ENCODE measurements around the gene METRNL.
"Not testable (repeated sequence)": the region's sequence is repeated elsewhere in the genome, so short reads cannot be mapped to it uniquely, and the experiment has no call there.

Gene METRNL

DNA sequence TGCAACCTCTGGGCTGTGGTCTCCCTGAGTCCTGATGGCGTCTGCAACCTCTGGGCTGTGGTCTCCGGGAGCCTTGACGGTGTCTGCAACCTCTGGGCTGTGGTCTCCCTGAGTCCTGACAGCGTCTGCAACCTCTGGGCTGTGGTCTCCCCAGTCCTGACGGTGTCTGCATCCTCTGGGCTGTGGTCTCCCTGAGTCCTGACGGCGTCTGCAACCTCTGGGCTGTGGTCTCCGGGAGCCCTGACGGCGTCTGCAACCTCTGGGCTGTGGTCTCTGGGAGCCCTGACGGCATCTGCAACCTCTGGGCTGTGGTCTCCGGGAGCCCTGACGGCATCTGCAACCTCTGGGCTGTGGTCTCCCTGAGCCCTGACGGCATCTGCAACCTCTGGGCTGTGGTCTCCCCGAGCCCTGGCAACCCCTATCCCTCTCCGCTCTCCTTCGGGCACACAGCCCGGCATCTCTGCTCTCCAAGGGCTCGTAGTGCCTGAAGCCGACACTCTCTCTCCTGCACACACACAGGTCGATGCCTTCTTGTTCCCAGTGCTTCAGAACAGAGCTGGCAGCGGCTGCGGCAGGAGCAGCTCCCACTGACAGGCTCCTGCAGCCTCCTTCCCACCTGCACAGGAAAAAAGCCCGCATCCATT lies 45.6 kb downstream of the METRNL start:
- DNase-seq = no peak

DNA sequence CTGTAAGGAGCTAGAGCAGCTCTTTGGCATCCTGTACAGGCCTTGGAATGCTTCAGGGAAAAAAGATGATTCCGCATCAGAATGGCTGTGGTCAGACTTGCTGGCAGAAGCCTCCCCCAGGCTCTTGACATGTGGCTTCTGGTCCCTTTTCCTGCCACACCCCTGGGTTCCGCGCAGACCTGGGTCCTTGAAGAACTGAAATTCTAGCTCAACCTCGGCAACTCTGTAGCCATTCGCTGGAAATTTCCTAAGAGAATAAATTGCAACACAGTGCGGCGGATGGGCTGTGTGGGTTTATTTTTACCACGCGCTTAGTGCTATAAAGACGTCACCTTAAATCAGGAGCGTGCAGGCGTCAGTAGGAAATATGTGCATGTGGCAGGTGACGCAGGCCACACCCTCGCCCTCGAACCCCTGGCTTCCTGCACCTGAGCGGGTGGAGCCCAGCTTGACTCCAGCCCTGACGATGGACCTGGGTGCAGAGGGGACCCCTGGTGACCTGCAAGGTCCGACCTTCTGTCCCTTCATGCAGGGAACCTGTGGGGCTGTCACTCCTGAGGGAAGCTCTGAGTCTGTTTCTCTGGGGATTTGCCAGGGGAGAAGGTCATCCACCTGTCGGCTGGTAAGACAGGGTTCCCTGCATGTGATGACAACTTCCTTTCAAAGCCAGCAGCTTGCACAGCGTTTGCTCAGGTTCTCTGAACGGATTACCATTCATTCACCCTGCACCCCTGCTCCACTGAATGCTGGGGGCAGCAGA lies 46.3 kb downstream of the METRNL start:
- DNase-seq = peak; percentile 85

DNA sequence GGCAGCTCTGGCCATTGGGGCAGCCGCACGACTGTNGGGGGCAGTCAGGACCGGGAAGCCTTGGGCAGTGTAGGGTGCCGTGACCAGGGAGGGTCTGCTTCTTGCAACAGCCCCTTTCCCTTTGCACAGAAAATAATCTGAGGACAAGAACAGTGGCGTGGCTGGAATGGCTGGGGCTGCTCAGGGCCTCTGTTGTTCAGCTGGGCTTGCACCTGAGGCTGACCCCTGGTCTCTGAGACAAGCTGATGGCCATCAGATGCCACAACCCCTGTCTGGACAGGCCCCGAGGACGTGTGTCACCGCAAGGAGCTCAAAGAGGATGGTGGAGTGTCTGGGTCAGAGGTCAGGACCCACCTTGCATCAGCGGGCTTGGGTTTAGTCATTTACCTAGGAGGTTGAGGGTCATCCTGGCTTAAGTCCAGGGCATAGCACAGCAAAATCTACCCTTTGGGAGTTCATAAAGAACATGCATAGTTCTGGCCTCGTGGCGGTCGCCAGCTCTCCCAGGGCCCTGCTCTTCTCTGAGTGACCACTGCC lies 46.9 kb downstream of the METRNL start:
- no peak for DNase-seq

- DNase-seq = no peak
These were observed 48.2 kb downstream of the METRNL start for GRCh38 chr17:83127431-83128160.

GRCh38 chr17:83128306-83129240 lies 49.2 kb downstream of the METRNL start:
- DNase-seq = no peak

GRCh38 chr17:83129676-83130075 lies 50.3 kb downstream of the METRNL start:
- no peak for DNase-seq

DNA sequence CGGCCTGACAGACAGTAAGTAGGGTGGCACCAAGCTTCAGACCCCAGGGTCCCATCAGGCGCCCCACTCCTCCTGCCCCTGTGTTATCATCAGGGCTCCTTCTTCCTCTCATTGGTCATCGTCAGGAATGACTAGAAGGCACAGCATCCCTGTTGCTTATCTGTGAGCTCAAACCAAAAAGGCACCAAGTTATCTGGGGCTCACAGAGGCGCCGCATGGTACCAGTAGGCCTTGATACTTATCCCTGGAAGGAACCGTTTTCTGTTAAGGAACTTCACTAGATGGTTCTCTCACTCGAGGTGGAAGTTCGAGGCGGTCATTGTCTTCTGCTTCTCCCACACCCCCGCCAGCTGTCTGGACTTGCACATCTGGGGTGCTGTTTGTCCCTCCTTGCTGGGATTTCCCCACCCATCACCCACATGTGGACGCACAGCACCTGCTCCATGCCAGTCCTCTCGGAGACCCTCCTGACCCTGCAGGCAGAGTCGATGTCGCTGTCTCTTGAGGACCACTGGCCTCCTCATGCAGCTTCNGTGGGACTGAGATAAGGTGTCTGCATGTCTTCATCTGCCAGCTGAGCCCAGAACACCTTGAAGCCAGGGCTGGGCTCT lies 52.1 kb downstream of the METRNL start:
- peak; percentile 11 for DNase-seq

- DNase-seq = no peak
These were observed 53.1 kb downstream of the METRNL start for GRCh38 chr17:83132251-83133081.

- DNase-seq = no peak
These were observed 54.1 kb downstream of the METRNL start for GRCh38 chr17:83133302-83134121.

GRCh38 chr17:83134456-83134855 lies 55.0 kb downstream of the METRNL start:
- not testable (repeated sequence) for DNase-seq

DNA sequence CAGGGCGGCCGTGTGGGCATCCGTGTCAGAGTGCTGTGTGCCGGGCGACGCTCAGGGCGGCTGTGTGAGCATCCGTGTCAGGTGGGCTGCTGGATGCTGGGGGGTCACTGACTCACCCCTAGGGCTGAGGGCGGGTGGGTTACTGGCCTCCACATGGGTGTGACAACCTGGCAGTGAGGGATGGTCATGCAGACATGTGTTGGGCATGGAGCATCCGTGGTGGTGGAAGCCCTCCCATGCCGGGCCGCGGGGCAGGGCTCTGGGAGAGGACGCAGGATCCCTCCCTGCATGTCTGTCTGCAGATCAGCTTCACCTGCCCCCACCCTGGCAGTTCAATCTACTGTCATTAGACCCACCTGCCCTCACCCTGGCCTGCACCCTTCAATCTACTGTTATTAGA lies 56.3 kb downstream of the METRNL start:
- no peak for DNase-seq

DNA sequence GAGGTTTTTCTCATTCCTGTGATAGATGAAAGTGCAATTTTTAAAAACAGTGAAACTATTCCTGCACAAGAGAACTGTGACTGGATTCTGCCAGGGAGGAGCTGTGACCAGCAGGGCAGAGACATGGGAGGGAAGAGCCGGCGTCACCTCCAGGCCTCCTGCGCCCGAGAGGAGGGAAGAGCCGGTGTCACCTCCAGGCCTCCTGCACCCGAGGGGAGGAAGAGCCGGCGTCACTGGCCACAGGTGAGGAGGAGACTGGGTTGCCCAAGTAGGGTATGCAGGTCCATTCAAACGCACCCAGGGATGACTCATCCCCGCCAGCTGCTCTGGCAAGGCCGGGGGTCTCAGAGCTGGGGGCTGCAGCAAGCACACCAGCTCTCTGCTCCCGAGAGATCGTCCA lies 56.7 kb downstream of the METRNL start:
- DNase-seq = no peak

DNA sequence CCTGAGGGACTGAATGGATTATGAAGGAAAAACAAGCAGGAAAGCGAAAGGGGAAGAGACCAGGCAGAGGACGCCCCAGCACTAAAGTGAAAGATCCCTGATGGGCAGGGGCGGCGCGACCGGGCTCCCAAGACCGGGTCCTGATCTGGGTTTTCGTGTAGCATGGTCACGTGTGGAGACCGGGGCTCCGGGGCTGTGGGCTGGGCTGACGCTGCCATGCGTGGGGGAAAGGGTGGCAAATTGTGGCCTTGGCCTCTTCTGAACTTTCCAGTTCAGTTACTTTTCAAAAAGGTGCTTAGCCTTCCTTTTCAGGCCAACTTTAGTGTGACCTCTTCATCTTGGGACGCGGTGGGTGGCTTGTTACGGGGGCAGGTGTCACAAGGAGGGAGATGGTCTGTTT lies 57.5 kb downstream of the METRNL start:
- no peak for DNase-seq

- no peak for DNase-seq
These were observed 58.1 kb downstream of the METRNL start for GRCh38 chr17:83137523-83137922.

DNA sequence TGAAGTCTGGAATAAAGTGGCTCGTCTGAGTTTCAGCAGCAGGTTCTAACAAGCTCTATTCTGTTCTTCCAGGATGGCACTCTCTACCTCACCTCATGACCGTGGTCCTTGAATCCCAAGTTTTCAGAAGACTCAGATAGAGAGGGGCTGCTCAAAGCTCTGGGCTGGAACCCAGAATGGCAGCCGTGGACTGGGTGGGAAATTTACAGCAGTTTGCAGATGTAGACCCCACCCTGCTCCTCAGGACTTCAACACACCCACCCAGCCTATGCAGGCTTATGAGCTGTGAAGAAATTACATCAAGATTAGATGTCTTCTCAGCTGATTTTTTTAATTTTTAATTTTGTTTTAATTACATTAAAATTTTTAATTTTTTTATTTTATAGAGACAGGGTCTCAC lies 59.4 kb downstream of the METRNL start:
- DNase-seq = no peak

DNA sequence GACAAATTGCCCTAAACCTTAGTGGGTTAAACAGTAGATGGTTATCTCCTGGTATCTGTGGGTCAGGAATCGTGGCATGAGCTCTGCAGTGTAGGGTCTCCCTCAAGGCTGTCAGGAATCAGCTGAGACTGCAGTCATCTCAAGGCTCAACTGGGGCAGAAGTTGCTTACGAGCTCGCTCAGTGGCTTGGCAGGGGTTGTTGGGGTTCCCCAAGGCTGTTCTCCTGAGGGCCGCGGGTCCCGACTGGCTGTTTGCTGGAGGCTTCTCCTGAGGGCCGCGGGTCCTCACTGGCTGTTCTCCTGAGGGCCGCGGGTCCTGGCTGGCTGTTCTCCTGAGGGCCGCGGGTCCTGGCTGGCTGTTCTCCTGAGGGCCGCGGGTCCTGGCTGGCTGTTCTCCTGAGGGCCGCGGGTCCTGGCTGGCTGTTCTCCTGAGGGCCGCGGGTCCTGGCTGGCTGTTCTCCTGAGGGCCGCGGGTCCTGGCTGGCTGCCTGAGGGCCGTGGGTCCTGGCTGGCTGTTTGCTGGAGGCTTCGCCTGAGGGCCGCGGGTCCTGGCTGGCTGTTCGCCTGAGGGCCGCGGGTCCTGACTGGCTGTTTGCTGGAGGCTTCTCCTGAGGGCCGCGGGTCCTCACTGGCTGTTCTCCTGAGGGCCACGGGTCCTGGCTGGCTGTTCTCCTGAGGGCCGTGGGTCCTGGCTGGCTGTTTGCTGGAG lies 60.3 kb downstream of the METRNL start:
- DNase-seq = not testable (repeated sequence)

- not testable (repeated sequence) for DNase-seq
These were observed 60.8 kb downstream of the METRNL start for GRCh38 chr17:83140249-83140566.

DNA sequence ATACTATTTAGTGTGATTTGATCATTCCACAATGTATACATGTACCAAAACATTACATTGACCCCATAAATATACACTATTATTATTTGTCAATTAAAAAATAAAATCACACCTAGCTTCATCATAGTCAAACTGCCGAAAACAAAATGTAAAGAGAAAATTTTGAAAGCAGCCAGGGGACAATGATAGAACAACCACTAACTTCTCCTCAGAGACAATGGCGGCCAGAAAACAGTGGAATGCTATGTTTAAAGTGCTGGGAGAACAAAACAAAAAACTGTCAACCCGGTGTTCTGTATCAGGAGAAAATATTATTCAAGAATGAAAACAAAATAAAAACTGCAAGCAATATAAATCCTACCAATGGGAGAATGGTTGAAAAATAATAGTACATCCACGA lies 63.2 kb downstream of the METRNL start:
- DNase-seq = no peak

GRCh38 chr17:83143817-83144231 lies 64.4 kb downstream of the METRNL start:
- DNase-seq = no peak

All from inflammatory macrophage treated with lipopolysaccharide for 4 hours (primary cell).